ENCODE data around the gene SALL3.

- no peak for TF ChIP-seq EZH2 (IDR thresholded peaks at IDR 0.05; ENCODE audit: low read depth, unreplicated experiment)
- no peak for TF ChIP-seq CTCF (conservative IDR thresholded peaks at IDR 0.05; ENCODE audit: low read depth in 2 of 2)
- TF ChIP-seq POLR2AphosphoS5 (IDR thresholded peaks at IDR 0.05; ENCODE audit: low read depth) = no peak
- TF ChIP-seq EZH2phosphoT487 (IDR thresholded peaks at IDR 0.05; ENCODE audit: unreplicated experiment) = no peak
- TF ChIP-seq REST (IDR thresholded peaks at IDR 0.05; ENCODE audit: unreplicated experiment) = no peak
- TF ChIP-seq CREB1 (CRISPR knock-in tag; IDR thresholded peaks at IDR 0.05; ENCODE audit: low read depth) = no peak
Observed at GRCh38 chr18:79049506-79049905, 69.9 kb downstream of the SALL3 start.

Data from GM23338 (cell line).